T-helper 2 cell treated with Interferon-gamma antibody and Interleukin-4, amounts not matched to agents 100 ng/mL and 5 ng/mL, for 36 hours (primary cell): Measurements from ENCODE around the gene RHBDD2. TPM values are rescaled to one million over a fixed set of nuclear protein-coding genes. Genes with fewer than 3 reads are reported as not detected.

ENCODE experiments used
- intact Hi-C: fragments of 100-400 bp; cut with micrococcal nuclease; formaldehyde crosslinking; loops from one replicate; pipeline ENCODE4 v1.15.1; 2023
- total RNA-seq: library from RNA; stranded (reverse); gene quantifications from 2 replicates; pipeline ENCODE4 v1.2.3, GENCODE V29; 2022

The RHBDD2 gene
- total RNA-seq, 1 donor from 2014 or later: 48.9 TPM

DNA sequence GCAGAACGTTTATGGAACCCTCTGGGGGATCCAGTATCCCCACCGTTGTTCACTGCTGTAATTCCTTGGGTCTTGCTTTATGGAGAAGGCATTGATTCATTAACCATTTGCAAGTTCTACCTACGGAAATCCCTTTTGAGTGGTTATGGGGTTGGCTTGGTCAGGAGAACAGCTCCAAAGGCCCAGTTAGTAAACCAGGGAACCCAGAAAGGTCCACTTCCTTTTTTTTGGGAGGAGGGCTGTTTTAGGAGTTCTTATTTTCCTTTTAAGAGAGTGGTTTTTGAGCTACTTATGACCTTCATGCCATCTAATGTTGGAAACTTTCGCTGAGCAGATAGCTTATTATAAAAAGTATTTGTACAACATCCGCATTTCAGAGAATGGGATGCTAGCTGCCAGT is 37.4 kb downstream of the RHBDD2 start:
- intact Hi-C loops: no loop called here

DNA sequence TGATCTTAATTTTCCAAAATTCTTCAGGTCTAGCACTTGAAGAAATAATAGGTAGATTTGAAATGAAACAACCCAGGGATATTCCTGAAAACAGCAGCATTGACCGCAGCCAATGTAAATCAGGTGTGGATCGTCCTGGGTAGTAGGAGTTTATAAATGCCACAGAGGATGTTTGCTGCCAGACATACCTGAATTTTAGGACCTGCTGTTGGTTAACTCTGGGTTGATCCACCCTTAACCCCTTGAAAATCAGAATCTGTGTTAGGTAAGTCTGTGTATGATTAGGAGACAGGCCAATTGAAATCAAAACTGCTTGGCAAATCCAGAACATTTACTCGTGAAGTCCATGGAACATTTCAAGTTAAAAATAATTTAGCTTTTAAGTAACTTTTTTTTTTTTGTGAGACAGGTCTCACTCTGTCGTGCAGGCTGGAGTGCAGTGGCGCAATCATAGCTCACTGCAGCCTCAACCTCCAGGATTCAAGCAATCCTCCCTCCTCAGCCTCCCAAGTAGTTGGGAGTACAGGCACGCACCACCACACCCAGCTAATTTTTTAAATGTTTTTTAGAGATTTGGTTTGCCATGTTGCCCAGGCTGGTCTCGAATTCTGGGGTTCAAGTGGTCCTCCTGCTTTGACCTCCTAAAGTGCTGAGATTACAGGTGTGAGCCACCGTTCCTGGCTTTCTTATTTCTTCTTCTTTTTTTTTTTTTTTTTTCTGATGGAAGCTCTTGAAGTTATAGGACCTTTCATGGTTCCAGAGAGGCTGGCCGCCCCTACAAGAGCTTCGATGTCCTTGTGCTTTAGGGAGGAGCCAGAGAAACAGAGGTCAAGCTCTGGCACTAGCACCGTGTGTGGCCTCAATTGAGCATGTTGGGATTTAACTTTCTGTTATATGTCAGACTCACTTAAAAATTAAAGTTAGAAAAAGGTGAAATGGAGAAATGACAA is 38.1 kb downstream of the RHBDD2 start:
- intact Hi-C loops: no loop called here

DNA sequence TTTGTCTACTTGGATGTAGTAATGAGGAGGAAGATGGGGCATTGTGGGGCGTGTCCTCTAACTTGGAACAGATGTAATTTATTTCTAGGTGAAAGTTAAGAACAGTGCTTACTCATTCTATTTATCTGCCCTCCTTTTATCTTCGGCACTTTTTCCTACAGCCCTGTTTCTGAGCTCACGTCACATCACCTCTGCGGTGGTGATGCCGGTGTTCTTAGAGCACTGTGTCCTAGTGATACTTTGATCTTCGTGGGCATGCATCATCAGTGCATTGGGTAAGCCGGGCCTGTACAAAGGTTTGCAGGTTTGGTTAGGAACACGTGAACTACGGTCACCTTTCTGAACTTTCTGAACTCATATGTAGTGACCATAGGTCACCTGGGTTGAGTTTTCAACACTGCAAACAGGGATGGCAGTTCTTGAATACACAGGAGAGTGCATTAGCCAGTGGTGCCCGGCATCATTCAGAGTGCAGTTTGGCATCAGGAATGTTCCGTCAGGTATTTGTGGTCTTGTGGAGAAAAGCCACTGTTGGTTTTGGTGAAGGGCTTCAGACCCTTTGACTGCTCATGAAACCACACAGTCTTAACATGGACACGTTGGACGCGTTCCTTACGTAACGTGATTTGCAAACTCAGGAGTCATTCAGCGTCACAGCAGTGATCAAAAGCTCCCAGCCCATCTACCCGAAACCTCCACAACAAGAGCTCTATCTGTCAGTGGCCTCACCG is 41.8 kb downstream of the RHBDD2 start:
- intact Hi-C loops: no loop called here

GRCh38 chr7:75921479-75921878 is 42.6 kb downstream of the RHBDD2 start:
- intact Hi-C loops: no loop called here

- intact Hi-C loops: no loop called here
Measured at GRCh38 chr7:75922966-75923603, 44.3 kb downstream of the RHBDD2 start.

DNA sequence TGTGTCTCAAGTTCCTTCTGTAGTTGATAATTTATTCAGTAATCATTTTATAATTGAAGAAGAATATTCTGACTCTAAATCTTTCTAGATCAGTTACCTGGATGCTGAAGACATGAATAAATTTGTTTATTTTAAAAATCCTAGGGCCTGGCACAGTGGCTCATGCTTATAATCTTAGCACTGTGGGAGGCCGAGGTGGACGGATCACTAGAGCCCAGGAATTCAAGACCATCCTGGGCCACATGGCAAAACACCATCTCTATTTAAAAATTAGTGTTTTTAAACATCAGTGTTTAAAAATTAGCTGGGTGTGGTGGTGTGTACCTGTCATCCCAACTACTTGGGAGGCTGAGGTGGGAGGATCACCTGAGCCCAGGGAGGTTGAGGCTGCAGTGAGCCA is 45.4 kb downstream of the RHBDD2 start:
- intact Hi-C loops: no loop called here

GRCh38 chr7:75924889-75925288 is 46.1 kb downstream of the RHBDD2 start:
- intact Hi-C loops: no loop called here

DNA sequence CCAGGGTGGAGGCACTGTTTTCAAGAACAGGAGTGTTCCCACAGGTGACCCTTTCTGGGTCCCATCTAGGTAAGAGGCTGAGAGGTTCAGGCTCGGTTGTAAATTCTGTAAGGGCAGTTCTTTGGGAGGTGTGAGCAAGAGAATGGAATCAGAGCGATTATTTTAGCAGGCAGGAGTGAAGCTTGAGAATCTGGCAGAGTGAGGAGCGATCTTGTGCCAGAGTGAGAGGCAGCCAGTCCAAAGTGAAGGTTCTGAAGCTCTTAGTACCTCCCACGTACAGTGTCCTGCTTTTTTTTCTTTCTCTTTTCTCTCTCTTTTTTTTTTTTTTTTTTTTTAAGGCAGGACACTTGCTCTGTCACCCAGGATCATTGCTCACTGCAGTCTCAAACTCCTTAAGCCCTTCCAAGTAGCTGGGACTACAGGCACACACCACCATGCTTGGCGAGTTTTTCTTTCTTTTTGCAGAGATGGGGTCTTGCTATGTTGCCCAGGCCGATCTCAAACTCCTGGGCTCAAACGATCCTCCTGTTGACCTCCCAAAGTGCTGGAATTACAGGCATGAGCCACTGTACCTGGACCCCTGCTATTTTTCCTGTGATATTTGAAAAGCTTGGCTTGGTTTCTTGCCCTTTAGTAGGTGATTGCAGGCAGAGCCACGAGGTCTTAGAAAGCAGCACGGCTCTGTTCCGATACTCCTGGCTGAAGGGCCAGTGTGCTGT is 47.0 kb downstream of the RHBDD2 start:
- intact Hi-C loops: no loop called here

DNA sequence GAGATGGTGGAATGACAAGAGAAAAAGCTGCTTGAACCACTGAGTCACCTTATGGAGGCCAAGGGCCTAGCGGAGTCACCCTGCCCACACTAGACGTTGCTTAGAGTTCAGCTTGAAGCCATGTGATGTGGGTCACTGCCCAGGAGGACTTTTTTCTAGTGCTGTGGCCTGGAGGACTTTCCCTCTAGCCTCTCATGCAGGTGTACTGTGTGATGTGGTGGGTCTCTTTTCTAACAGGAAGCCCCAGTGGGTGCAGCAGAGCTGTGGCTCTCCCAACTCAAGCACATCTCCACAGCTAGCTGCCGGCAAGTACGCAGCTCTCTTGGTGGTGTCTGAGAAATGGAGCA is 49.7 kb downstream of the RHBDD2 start:
- intact Hi-C loops: no loop called here

DNA sequence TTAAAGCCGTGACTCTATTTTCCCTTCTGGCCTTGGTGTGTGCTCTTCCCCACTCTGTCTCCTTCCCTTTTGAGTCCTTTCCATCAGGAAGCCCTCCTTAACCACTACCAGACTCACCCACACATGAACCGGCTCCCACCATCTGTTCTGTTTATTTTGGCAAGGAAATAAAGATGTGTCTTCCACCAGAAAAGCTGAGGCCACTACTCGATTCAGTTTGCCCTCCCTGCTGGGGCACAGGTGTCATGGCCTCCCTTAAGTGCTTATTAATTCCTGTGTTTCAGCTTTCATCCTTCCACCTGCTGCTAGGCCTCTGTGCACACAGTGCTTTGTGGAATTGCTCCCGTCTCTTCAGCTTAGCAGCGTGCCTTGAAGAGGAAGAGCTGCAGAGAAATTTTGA is 52.8 kb downstream of the RHBDD2 start:
- intact Hi-C loops: no loop called here

DNA sequence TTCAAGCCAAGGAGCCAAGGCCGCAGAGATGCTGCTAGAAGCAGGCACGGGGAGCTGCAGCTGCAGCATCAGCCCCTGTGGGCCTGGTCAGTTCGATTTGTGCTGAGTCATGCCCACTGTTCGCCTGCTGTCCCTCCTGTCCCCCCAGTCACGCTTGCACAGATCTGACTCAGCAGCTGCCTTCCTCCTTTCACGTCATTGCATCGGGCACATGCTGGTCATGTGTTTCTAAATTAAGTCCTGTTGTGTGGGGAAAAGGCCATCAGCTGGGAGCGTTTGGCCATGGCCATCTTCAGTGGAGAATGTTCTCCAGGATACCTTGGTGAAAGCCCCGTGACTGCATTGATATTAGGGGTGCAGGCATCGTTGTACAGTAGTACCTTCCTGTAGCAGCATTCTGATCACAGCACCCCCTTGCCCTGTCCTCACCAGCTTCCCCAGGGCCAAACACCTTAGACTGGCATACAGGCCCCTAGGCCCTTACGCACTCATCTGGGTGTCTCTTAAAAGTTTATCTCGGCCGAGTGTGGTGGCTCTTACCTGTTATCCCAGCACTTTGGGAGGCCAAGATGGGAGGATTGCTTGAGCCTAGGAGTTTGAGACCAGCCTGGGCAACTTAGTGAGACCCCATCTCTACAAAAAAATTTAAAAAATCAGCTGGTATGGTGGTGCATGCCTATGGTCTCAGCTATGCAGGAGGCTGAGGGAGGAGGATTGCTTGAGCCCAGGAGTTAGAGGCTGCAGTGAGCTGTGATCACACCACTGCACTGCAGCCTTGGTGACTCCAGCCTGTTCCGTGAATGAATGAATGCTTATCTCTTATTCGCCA is 59.3 kb downstream of the RHBDD2 start:
- intact Hi-C loops: no loop called here

Other genes with a start within 250 kb of the RHBDD2 start
- 3.4 and 4.3 TPM in 2 replicates for gene HIP1, start 140.1 kb upstream of the RHBDD2 start, total RNA-seq
- gene CCL26, start 106.8 kb upstream of the RHBDD2 start, total RNA-seq: not detected in 2 replicates
- gene CCL24, start 65.2 kb upstream of the RHBDD2 start, total RNA-seq: not detected in 2 replicates
- 49.4 and 53.8 TPM in 2 replicates for gene POR, start 36.1 kb downstream of the RHBDD2 start, total RNA-seq
- gene TMEM120A, start 115.6 kb downstream of the RHBDD2 start, total RNA-seq: 21.3 and 28.7 TPM in 2 replicates
- gene STYXL1, start 169.0 kb downstream of the RHBDD2 start, total RNA-seq: 30.2 and 32.2 TPM in 2 replicates
- gene MDH2, start 169.1 kb downstream of the RHBDD2 start, total RNA-seq: 179 and 182 TPM in 2 replicates